ENCODE results near the gene HERC3. TPM values are rescaled to one million over a fixed set of nuclear protein-coding genes. Genes with fewer than 3 reads are reported as not detected.

Gene HERC3
- total RNA-seq, 4 donors from 2014 or later, result 50.5 to 73.4 (median 57.4) TPM

DNA sequence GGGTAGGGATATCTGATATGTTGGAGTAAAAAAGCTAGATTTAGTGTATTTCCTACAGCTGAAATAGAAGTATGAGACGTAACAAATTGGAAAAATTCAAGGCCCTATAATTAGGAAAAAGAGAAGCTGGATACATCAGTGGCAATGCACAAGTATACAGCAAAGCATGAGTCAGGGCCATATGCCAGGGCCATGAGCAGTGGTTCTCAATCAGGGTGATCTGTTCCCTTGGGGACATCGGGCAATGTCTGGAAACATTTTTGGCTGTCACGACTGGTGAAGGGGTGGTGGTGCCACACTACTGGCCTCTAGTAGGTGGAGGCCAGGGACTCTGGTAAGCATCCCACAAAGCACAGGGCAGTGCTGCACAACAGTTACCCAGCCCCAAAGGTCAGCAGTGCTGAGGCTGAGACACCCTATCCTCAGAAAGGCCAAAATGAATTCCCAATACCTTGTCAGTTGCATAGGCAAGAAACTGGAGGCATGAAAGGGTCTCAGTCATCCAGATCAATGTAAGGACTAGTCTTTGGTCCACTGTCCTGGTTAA, 142.2 kb downstream of the HERC3 start:
- Histone ChIP-seq H3K4me1 (no peaks in the 10 kb centered on the region), H3K36me3 (peaks cover 0 to 47% (median 0%) of the 10 kb centered on the region in 3 donors), H3K4me3 (no peak overlapping the region), H3K27ac (no peak overlapping the region), H3K9me3 (no peaks in the 10 kb centered on the region), H3K27me3 (no peaks in the 10 kb centered on the region)
- no peak for DNase-seq
- no peak for TF ChIP-seq POLR2A (IDR thresholded peaks at IDR 0.05)
- TF ChIP-seq, protein P1, sequence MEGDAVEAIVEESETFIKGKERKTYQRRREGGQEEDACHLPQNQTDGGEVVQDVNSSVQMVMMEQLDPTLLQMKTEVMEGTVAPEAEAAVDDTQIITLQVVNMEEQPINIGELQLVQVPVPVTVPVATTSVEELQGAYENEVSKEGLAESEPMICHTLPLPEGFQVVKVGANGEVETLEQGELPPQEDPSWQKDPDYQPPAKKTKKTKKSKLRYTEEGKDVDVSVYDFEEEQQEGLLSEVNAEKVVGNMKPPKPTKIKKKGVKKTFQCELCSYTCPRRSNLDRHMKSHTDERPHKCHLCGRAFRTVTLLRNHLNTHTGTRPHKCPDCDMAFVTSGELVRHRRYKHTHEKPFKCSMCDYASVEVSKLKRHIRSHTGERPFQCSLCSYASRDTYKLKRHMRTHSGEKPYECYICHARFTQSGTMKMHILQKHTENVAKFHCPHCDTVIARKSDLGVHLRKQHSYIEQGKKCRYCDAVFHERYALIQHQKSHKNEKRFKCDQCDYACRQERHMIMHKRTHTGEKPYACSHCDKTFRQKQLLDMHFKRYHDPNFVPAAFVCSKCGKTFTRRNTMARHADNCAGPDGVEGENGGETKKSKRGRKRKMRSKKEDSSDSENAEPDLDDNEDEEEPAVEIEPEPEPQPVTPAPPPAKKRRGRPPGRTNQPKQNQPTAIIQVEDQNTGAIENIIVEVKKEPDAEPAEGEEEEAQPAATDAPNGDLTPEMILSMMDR (IDR thresholded peaks at IDR 0.05), result no peak

DNA sequence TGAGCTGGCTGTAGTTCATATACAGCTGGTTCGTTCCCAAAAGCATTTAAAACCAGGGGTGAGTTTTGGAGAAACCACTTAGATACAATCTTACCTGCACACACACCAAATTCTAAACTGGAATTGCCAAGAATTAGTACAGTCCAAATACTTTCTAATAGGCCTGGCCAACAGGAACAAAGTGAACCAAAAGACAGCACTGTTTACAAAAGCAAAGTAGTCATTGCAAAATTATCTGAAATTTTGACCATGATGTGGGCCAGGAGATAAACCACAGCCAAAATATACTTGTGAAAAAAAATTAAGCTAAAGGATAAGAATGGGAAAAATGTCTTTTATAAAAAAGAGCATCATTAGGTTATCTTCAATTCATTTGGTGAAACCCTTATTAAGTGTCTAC, 143.3 kb downstream of the HERC3 start:
- Histone ChIP-seq H3K4me3 (no peak overlapping the region), H3K36me3 (peaks cover 0 to 48% (median 0%) of the 10 kb centered on the region in 3 donors), H3K9me3 (no peaks in the 10 kb centered on the region), H3K27ac (no peak overlapping the region), H3K4me1 (no peaks in the 10 kb centered on the region), H3K27me3 (no peaks in the 10 kb centered on the region)
- TF ChIP-seq, protein P1 (IDR thresholded peaks at IDR 0.05), result no peak
- no peak for TF ChIP-seq POLR2A (IDR thresholded peaks at IDR 0.05)
- no peak for DNase-seq

GRCh38 chr4:88736264-88736663, 144.0 kb downstream of the HERC3 start:
- Histone ChIP-seq H3K4me3 (no peak overlapping the region), H3K4me1 (no peaks in the 10 kb centered on the region), H3K9me3 (no peaks in the 10 kb centered on the region), H3K27ac (no peak overlapping the region), H3K27me3 (no peaks in the 10 kb centered on the region), H3K36me3 (peaks cover 0 to 47% (median 0%) of the 10 kb centered on the region in 3 donors)
- no peak for DNase-seq
- TF ChIP-seq POLR2A (IDR thresholded peaks at IDR 0.05), result no peak
- TF ChIP-seq, protein P1 (IDR thresholded peaks at IDR 0.05), result no peak

- no peak overlapping the region for H3K4me3 ChIP-seq
- no peak for TF ChIP-seq POLR2A (IDR thresholded peaks at IDR 0.05)
- TF ChIP-seq, protein P1 (IDR thresholded peaks at IDR 0.05), result no peak
- H3K27ac ChIP-seq, result peak overlapping the region in 1 of 4 donors; percentile 9
- peaks cover 0 to 45% (median 0%) of the 10 kb centered on the region in 3 donors for H3K36me3 ChIP-seq
- peak in 1 of 3 donors; percentile 25 for DNase-seq
- H3K9me3 ChIP-seq, result no peaks in the 10 kb centered on the region
- H3K27me3 ChIP-seq, result no peaks in the 10 kb centered on the region
- no peaks in the 10 kb centered on the region for H3K4me1 ChIP-seq
Measured at GRCh38 chr4:88737307-88737941, 145.1 kb downstream of the HERC3 start.

GRCh38 chr4:88738180-88738579, 145.9 kb downstream of the HERC3 start:
- Histone ChIP-seq H3K4me3 (no peak overlapping the region), H3K27me3 (no peaks in the 10 kb centered on the region), H3K9me3 (no peaks in the 10 kb centered on the region), H3K4me1 (no peaks in the 10 kb centered on the region), H3K27ac (peak overlapping the region in 1 of 4 donors; percentile 9), H3K36me3 (peaks cover 0 to 45% (median 0%) of the 10 kb centered on the region in 3 donors)
- TF ChIP-seq POLR2A (IDR thresholded peaks at IDR 0.05), result no peak
- TF ChIP-seq, protein P1 (IDR thresholded peaks at IDR 0.05), result no peak
- DNase-seq, result no peak
